DOHH2 (cell line): ENCODE measurements around the gene ESAM.
A peak's percentile ranks its signal among the peaks of the same experiment; 100 is the strongest.

Source experiments
- H3F3A ChIP-seq: fragments of 200-600 bp; sonication (generic), shearing (Covaris generic); 2 replicates; pipeline ENCODE4 v1.6.0; 2016; ENCODE audit warnings: antibody characterized with exemption, mild to moderate bottlenecking; ENCODE audit not compliant: control insufficient read depth, insufficient read depth
- H3K27ac ChIP-seq: fragments of 200-600 bp; sonication (generic); 2 replicates; pipeline ENCODE4 v1.5.1; 2014; ENCODE audit warnings: low read depth, mild to moderate bottlenecking, low read length, moderate library complexity
- H3K27me3 ChIP-seq: fragments of 200-600 bp; sonication (generic); 2 replicates; pipeline ENCODE4 v1.6.1; 2014; ENCODE audit warnings: mild to moderate bottlenecking, low read length, mixed read lengths; ENCODE audit not compliant: control insufficient read depth
- H3K36me3 ChIP-seq: fragments of 200-600 bp; sonication (generic); 2 replicates; pipeline ENCODE4 v1.6.1; 2014; ENCODE audit warnings: mild to moderate bottlenecking, low read length, moderate library complexity, mixed read lengths; ENCODE audit not compliant: control insufficient read depth
- H3K4me1 ChIP-seq: fragments of 200-600 bp; sonication (generic); 2 replicates; pipeline ENCODE4 v1.6.1; 2014; ENCODE audit warnings: mild to moderate bottlenecking, low read length, mixed read lengths; ENCODE audit not compliant: control insufficient read depth
- H3K4me2 ChIP-seq: fragments of 200-600 bp; sonication (generic); 2 replicates; pipeline ENCODE4 v1.6.0; 2014; ENCODE audit warnings: mild to moderate bottlenecking, low read length, moderate library complexity
- H3K4me3 ChIP-seq: fragments of 200-600 bp; sonication (generic); 2 replicates; pipeline ENCODE4 v1.5.1; 2014; ENCODE audit warnings: mild to moderate bottlenecking, low read length, mixed read lengths
- H3K79me2 ChIP-seq: fragments of 200-600 bp; sonication (generic); 2 replicates; pipeline ENCODE4 v1.6.1; 2014; ENCODE audit warnings: mild to moderate bottlenecking, low read length, mixed read lengths; ENCODE audit not compliant: control insufficient read depth
- H3K9me2 ChIP-seq: fragments of 200-600 bp; sonication (generic); replicated peaks from 2 replicates; pipeline ENCODE4 v1.6.1; 2014; ENCODE audit warnings: mild to moderate bottlenecking, low read length, mixed read lengths; ENCODE audit not compliant: control insufficient read depth
- H3K9me3 ChIP-seq: fragments of 200-600 bp; sonication (generic); 2 replicates; pipeline ENCODE4 v1.6.1; 2014; ENCODE audit warnings: antibody characterized with exemption, low read length, mixed read lengths; ENCODE audit not compliant: control insufficient read depth, insufficient read depth
- H4K20me1 ChIP-seq: fragments of 200-600 bp; sonication (generic); 2 replicates; pipeline ENCODE4 v1.6.0; 2014; ENCODE audit warnings: low read depth, mild to moderate bottlenecking, antibody characterized with exemption, low read length, moderate library complexity; ENCODE audit not compliant: control insufficient read depth, insufficient read depth
- EZH2phosphoT487 ChIP-seq: fragments of 200-600 bp; sonication (generic); IDR thresholded peaks from 2 replicates; pipeline ENCODE4 v1.6.1; 2017; ENCODE audit warnings: borderline replicate concordance, mild to moderate bottlenecking, antibody characterized with exemption, low read length, moderate library complexity, mixed read lengths
- TF ChIP-seq, protein P1 (sequence below): fragments of 200-600 bp; sonication (generic); IDR thresholded peaks from one replicate; pipeline ENCODE4 v1.5.1; 2014; ENCODE audit warnings: antibody characterized with exemption, mild to moderate bottlenecking, low read depth, low read length; ENCODE audit not compliant: poor library complexity, severe bottlenecking

Gene ESAM

GRCh38 chr11:124724979-124725718 is 36.9 kb downstream of the ESAM start:
- Histone ChIP-seq H3K36me3 (no peaks in the 10 kb centered on the region), H3F3A (no peaks in the 10 kb centered on the region), H3K27ac (peak overlapping the region; percentile 41), H3K4me1 (peaks cover 57% of the 10 kb centered on the region), H3K9me3 (no peaks in the 10 kb centered on the region), H3K9me2 (no peaks in the 10 kb centered on the region), H4K20me1 (no peaks in the 10 kb centered on the region), H3K27me3 (peaks cover 2% of the 10 kb centered on the region; the same call in 1 of the 2 replicates), H3K4me2 (peak overlapping the region; percentile 86), H3K4me3 (peak overlapping the region; percentile 63), H3K79me2 (no peaks in the 10 kb centered on the region)
- TF ChIP-seq, protein P1, sequence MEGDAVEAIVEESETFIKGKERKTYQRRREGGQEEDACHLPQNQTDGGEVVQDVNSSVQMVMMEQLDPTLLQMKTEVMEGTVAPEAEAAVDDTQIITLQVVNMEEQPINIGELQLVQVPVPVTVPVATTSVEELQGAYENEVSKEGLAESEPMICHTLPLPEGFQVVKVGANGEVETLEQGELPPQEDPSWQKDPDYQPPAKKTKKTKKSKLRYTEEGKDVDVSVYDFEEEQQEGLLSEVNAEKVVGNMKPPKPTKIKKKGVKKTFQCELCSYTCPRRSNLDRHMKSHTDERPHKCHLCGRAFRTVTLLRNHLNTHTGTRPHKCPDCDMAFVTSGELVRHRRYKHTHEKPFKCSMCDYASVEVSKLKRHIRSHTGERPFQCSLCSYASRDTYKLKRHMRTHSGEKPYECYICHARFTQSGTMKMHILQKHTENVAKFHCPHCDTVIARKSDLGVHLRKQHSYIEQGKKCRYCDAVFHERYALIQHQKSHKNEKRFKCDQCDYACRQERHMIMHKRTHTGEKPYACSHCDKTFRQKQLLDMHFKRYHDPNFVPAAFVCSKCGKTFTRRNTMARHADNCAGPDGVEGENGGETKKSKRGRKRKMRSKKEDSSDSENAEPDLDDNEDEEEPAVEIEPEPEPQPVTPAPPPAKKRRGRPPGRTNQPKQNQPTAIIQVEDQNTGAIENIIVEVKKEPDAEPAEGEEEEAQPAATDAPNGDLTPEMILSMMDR: no peak
- TF ChIP-seq EZH2phosphoT487: no peak

GRCh38 chr11:124722176-124722575 is 39.9 kb downstream of the ESAM start:
- Histone ChIP-seq H3K4me3 (peak overlapping the region; percentile 25), H3K36me3 (no peaks in the 10 kb centered on the region), H3F3A (no peaks in the 10 kb centered on the region), H3K9me2 (no peaks in the 10 kb centered on the region), H3K27ac (no peak overlapping the region), H3K4me2 (peak overlapping the region; percentile 47), H3K4me1 (peaks cover 61% of the 10 kb centered on the region), H3K27me3 (peaks cover 28% of the 10 kb centered on the region), H4K20me1 (no peaks in the 10 kb centered on the region), H3K9me3 (no peaks in the 10 kb centered on the region), H3K79me2 (no peaks in the 10 kb centered on the region)
- TF ChIP-seq, protein P1: no peak
- no peak for TF ChIP-seq EZH2phosphoT487

DNA sequence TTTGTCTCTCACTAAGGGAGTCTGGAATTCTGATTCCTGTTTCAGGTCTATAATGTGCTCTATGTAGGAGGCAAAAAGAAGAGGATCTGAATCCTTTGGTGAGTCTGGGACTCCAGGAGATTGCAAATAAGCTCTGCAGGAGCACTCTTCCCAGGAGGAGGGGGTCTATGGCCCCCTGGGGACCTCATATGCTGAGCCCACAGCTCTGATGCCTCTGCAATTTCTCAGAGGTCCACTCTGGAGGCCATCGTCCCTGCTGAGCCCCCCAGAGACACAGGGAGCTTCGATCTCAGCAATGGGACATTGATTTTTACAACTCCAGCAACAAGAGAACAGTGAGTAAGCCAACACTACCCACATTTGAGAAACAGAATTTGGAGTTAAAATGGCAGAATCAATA is 42.6 kb downstream of the ESAM start:
- Histone ChIP-seq H3K27me3 (peaks cover 34% of the 10 kb centered on the region), H3K4me3 (no peak overlapping the region)
- TF ChIP-seq EZH2phosphoT487: no peak
- TF ChIP-seq, protein P1: no peak

More for the DNA sequence above, 42.6 kb downstream of the ESAM start:
- Histone ChIP-seq H3K4me1 (peaks cover 35% of the 10 kb centered on the region), H3K9me3 (no peaks in the 10 kb centered on the region), H3F3A (no peaks in the 10 kb centered on the region), H3K4me2 (no peak overlapping the region), H4K20me1 (no peaks in the 10 kb centered on the region), H3K9me2 (no peaks in the 10 kb centered on the region), H3K36me3 (no peaks in the 10 kb centered on the region), H3K79me2 (no peaks in the 10 kb centered on the region), H3K27ac (no peak overlapping the region)
